Stomach (tissue), 4 donors: ENCODE data around the gene DBF4B.

Source experiments
- CTCF ChIP-seq, 7 experiments: fragments of 450-650 bp in 4 of 7; fragments of 200-600 bp in 3 of 7; sonication (generic) in 3 of 7; IDR thresholded peaks; one replicate each; pipeline ENCODE4 v1.5.1; 2016 to 2019; ENCODE audit warnings: antibody characterized with exemption in 7 of 7, control low read depth in 2 of 7, mild to moderate bottlenecking in 1 of 7
- POLR2A ChIP-seq, 4 donors: fragments of 450-650 bp; IDR thresholded peaks; one replicate each; pipeline ENCODE4 v1.6.1; 2016; ENCODE audit warnings: antibody characterized with exemption in 4 of 4, control low read depth in 2 of 4, mild to moderate bottlenecking in 1 of 4, moderate library complexity in 1 of 4
- POLR2AphosphoS5 ChIP-seq, 3 donors: sonication (generic); formaldehyde crosslinking; IDR thresholded peaks; one replicate each; pipeline ENCODE4 v1.6.1; 2016; ENCODE audit warnings: antibody characterized with exemption in 3 of 3

DNA sequence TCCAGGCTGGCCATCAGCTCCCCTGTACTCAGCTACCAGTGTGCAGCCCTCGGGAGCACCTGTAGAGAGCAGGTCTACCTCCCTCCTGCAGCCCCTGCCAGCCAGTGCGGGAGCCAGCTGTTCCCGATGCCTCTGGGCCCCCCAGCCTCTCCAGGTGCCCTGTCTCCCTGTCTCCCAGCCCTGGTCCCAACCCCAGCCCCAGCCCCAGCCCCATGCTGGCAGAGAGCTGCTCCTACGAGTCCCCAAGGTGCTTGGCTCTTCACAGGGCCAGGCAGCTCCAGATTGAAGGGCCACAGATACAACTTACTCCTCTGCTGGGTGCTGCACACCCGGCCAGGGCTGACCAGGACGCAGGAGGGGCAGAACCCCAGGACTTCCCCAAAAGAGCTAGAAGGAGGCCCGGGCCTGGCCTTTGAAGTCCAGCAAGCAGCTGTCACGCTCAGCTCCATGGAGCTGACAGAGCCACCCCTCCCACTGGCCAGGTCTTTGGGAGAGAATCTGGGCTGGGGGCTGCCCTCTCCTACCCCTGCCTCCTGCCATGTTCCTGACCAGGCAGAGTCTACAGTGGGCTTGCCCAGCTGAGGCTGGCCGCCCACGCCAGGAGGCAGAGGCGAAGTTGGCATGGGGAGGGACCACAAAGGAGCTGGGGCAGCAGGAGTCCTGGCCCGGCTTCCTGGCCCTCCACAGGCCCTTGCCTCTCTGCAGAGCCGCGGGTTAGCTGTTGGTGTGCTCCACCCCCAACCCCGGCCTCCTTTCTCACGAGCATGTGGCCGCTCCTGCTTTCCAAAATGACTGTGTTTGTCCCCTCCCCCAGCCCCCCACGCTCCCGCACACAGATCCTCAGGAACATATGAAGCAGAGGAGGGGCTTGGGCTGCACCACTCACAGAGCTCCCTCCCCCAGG lies 40.9 kb downstream of the DBF4B start:
- TF ChIP-seq CTCF (IDR thresholded peaks at IDR 0.05): no peak
- TF ChIP-seq POLR2AphosphoS5 (IDR thresholded peaks at IDR 0.05): no peak
- TF ChIP-seq POLR2A (IDR thresholded peaks at IDR 0.05): no peak
